HCT116 (cell line): ENCODE measurements around the gene EXOC4. TPM values are rescaled to one million over a fixed set of nuclear protein-coding genes. Genes with fewer than 3 reads are reported as not detected.

ENCODE experiments used
- ATAC-seq: fragments of 200-7000 bp; cut with Tn5 transposase; 2 replicates; pipeline ENCODE4 v1.9.1; 2020; ENCODE audit warnings: mild to moderate bottlenecking, moderate library complexity
- BruUV-seq: library from RNA; stranded (reverse); fragments of 400-500 nt; replicated peaks from 2 replicates; lab custom pipeline; 2021; lab: Mats Ljungman, UMichigan
- CTCF ChIA-PET: fragments of 300-600 bp; sonication (Branson Sonifier 250); formaldehyde crosslinking; loops from one replicate; lab custom pipeline; 2021; ENCODE audit warnings: antibody characterized with exemption; lab: Charles Lee
- POLR2A ChIA-PET: fragments of 300-600, 350-600 bp; sonication (Branson Sonifier 250); formaldehyde crosslinking; loops from one replicate; lab custom pipeline; 2021; ENCODE audit warnings: antibody characterized with exemption; lab: Charles Lee
- RAD21 ChIA-PET, 2 experiments: fragments of 300-600 bp; sonication (Branson Sonifier 250); formaldehyde crosslinking; loops; one replicate each; lab custom pipeline; 2023; ENCODE audit warnings: low total read pairs in 2 of 2; ENCODE audit not compliant: uncharacterized antibody in 2 of 2, unreplicated experiment in 2 of 2, low non-redundant PET in 1 of 2; lab: Charles Lee
- DNase-seq: peaks from one replicate; pipeline ENCODE4 v3.0.0-alpha.2; 2010; ENCODE audit warnings: low read depth, low spot score
- H2AFZ ChIP-seq: fragments of 200-600 bp; shearing (Covaris generic), sonication (generic); 2 replicates; pipeline ENCODE4 v1.6.1; 2017; ENCODE audit warnings: low read depth, mixed run types, mixed read lengths, antibody characterized with exemption, low read length; ENCODE audit not compliant: poor library complexity, severe bottlenecking
- H3K27ac ChIP-seq: 2 replicates; pipeline ENCODE4 v1.5.1; 2012; ENCODE audit warnings: low read depth, low read length
- H3K27me3 ChIP-seq: fragments of 200-600 bp; sonication (generic); 2 replicates; pipeline ENCODE4 v1.6.1; 2016; ENCODE audit warnings: mixed run types, low read length, mixed read lengths; ENCODE audit not compliant: insufficient read depth
- H3K36me3 ChIP-seq, 2 experiments: fragments of 200-500 bp in 1 of 2; fragments of 200-600 bp in 1 of 2; sonication (Bioruptor generic) in 1 of 2; sonication (generic) in 1 of 2; 2 replicates each; pipeline versions ENCODE4 v1.5.1 to v1.6.1; 2014 to 2016; ENCODE audit warnings: low read length in 2 of 2, inconsistent platforms in 1 of 2, mixed read lengths in 1 of 2, mixed run types in 1 of 2; ENCODE audit not compliant: insufficient read depth in 2 of 2, control insufficient read depth in 1 of 2
- H3K4me1 ChIP-seq, 2 experiments: fragments of 200-600 bp in 1 of 2; sonication (generic) in 1 of 2; 2 replicates each; pipeline versions ENCODE4 v1.5.1 to v1.6.1; 2012 to 2017; ENCODE audit warnings: low read length in 2 of 2, inconsistent platforms in 1 of 2, mild to moderate bottlenecking in 1 of 2, mixed read lengths in 1 of 2, mixed run types in 1 of 2, moderate library complexity in 1 of 2; ENCODE audit not compliant: insufficient read depth in 2 of 2, control insufficient read depth in 1 of 2
- H3K4me2 ChIP-seq: fragments of 200-600 bp; sonication (generic); 2 replicates; pipeline ENCODE4 v1.6.1; 2017; ENCODE audit warnings: mixed run types, low read length, mixed read lengths
- H3K4me3 ChIP-seq, 2 experiments: fragments of 200-600 bp in 1 of 2; sonication (generic) in 1 of 2; replicated peaks in 1 of 2; 2 replicates each; pipeline ENCODE4 v1.5.1; 2011 to 2016; ENCODE audit warnings: low read length in 2 of 2, control low read depth in 1 of 2, low read depth in 1 of 2, mild to moderate bottlenecking in 1 of 2, mixed read lengths in 1 of 2, mixed run types in 1 of 2
- H3K79me2 ChIP-seq: fragments of 200-600 bp; sonication (generic); 2 replicates; pipeline ENCODE4 v1.6.1; 2017; ENCODE audit warnings: mild to moderate bottlenecking, mixed run types, low read length, moderate library complexity, mixed read lengths; ENCODE audit not compliant: insufficient read depth
- H3K9ac ChIP-seq: fragments of 200-600 bp; sonication (generic); 2 replicates; pipeline ENCODE4 v1.6.1; 2016; ENCODE audit warnings: low read length, mixed read lengths
- H3K9me2 ChIP-seq: fragments of 200-600 bp; sonication (generic), shearing (Covaris generic); 2 replicates; pipeline ENCODE4 v1.6.1; 2017; ENCODE audit warnings: mixed run types, mild to moderate bottlenecking, moderate library complexity; ENCODE audit not compliant: insufficient read depth
- H3K9me3 ChIP-seq, 2 experiments: fragments of 200-500 bp in 1 of 2; fragments of 200-600 bp in 1 of 2; sonication (Bioruptor generic) in 1 of 2; sonication (generic) in 1 of 2; 2 replicates each; pipeline ENCODE4 v1.6.1; 2014 to 2017; ENCODE audit warnings: low read length in 2 of 2, mixed read lengths in 2 of 2, inconsistent platforms in 1 of 2, low read depth in 1 of 2, mild to moderate bottlenecking in 1 of 2, mixed run types in 1 of 2, moderate library complexity in 1 of 2; ENCODE audit not compliant: control insufficient read depth in 1 of 2, insufficient read depth in 1 of 2
- H4K20me1 ChIP-seq: fragments of 200-600 bp; sonication (generic), shearing (Covaris generic); 2 replicates; pipeline ENCODE4 v1.6.1; 2017; ENCODE audit warnings: mixed run types, mild to moderate bottlenecking, moderate library complexity; ENCODE audit not compliant: insufficient read depth
- CTCF ChIP-seq, 3 experiments: fragments of 200-600 bp in 1 of 3; sonication (generic) in 1 of 3; IDR thresholded peaks in 2 of 3; conservative IDR thresholded peaks in 1 of 3; 2 replicates each; pipeline ENCODE4 v1.5.1; 2012 to 2017; ENCODE audit warnings: low read depth in 2 of 3, low read length in 2 of 3, antibody characterized with exemption in 1 of 3, borderline replicate concordance in 1 of 3, control low read depth in 1 of 3, mild to moderate bottlenecking in 1 of 3, mixed read lengths in 1 of 3, mixed run types in 1 of 3, moderate library complexity in 1 of 3; ENCODE audit not compliant: insufficient read depth in 1 of 3
- SIN3A ChIP-seq: IDR thresholded peaks from 2 replicates; pipeline ENCODE4 v1.6.1; 2012; ENCODE audit warnings: low read depth
- SRF ChIP-seq: IDR thresholded peaks from 2 replicates; pipeline ENCODE4 v1.6.1; 2012; ENCODE audit warnings: low read depth
- ZBTB33 ChIP-seq: IDR thresholded peaks from 2 replicates; pipeline ENCODE4 v1.6.1; 2011; ENCODE audit warnings: mild to moderate bottlenecking, low read length, moderate library complexity; ENCODE audit not compliant: insufficient replicate concordance; ENCODE audit errors: extremely low read depth
- ZNF274 ChIP-seq: fragments of 200-500 bp; sonication (Bioruptor generic); IDR thresholded peaks from 2 replicates; pipeline ENCODE4 v1.6.1; 2014; ENCODE audit warnings: mild to moderate bottlenecking, low read depth, low read length, inconsistent platforms
- intact Hi-C: fragments of 100-400 bp; cut with micrococcal nuclease; formaldehyde crosslinking; loops from 2 replicates; pipeline ENCODE4 v1.10.0; 2022
- total RNA-seq: library from RNA; stranded (reverse); gene quantifications from one replicate; pipeline ENCODE4 v1.2.1, GENCODE V29; 2021; ENCODE audit not compliant: unreplicated experiment

The EXOC4 gene
- total RNA-seq, 1 experiment from 2014 or later = 40.3 TPM

DNA sequence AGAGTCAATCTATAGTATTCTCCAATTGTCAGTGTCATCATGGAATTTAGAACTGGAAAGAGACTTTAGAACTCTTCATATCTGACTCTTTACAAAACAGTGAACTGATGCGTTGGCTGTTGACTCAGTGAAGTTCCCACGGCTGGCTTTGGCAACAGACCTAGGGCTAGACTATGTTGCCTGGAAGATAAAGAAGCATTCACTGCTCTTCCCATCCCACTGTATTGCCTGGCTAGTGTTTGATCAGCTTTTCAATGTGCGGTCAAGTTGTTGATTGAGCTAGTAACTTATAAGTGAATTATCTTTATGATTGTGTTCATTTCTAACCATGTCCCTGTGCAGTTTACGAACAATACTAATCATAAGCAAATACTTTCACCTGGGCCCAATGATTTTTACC lies 508.6 kb downstream of the EXOC4 start:
- H3K4me3 ChIP-seq = no peak overlapping the region
- no peak for ATAC-seq
- ChIA-PET POLR2A (no interaction called here), CTCF (no interaction called here), RAD21 (no interaction called here)
- no peak overlapping the region for H3K9ac ChIP-seq
- no peak overlapping the region for H3K4me2 ChIP-seq
- no peaks in the 10 kb centered on the region for H4K20me1 ChIP-seq
- no peak overlapping the region for H2AFZ ChIP-seq
- no peaks in the 10 kb centered on the region for H3K79me2 ChIP-seq
- no peaks in the 10 kb centered on the region for H3K9me3 ChIP-seq
- H3K27ac ChIP-seq = no peak overlapping the region
- H3K27me3 ChIP-seq = no peaks in the 10 kb centered on the region
- no peaks in the 10 kb centered on the region for H3K36me3 ChIP-seq
- BruUV-seq = no TSS peak
- no peaks in the 10 kb centered on the region for H3K4me1 ChIP-seq
- H3K9me2 ChIP-seq = no peaks in the 10 kb centered on the region
- TF ChIP-seq SRF = no peak
- TF ChIP-seq SIN3A = no peak
- no peak for TF ChIP-seq ZBTB33
- no peak for TF ChIP-seq ZNF274
- TF ChIP-seq CTCF (IDR thresholded peaks at IDR 0.05 in 2 of 3, conservative IDR thresholded peaks at IDR 0.05 in 1 of 3; ENCODE audit: borderline replicate concordance in 1 of 3, insufficient read depth in 1 of 3, low read depth in 2 of 3, low read length in 2 of 3) = no peak
- TF ChIP-seq, all 23 proteins: peak for 0
- intact Hi-C loops = no loop called here
- no peak for DNase-seq
